SK-N-MC (cell line): ENCODE results near the gene EVC2.
"Not testable (repeated sequence)": the region's sequence is repeated elsewhere in the genome, so short reads cannot be mapped to it uniquely, and the experiment has no call there.

Source experiments
- DNase-seq: peaks from one replicate; pipeline ENCODE4 v3.0.0-alpha.2; 2011; ENCODE audit warnings: low read depth, low spot score
- H3K27ac ChIP-seq: fragments of 200-600 bp; sonication (generic); 2 replicates; pipeline ENCODE4 v1.5.1; 2016; ENCODE audit warnings: mixed run types
- H3K36me3 ChIP-seq: fragments of 200-600 bp; sonication (generic); 2 replicates; pipeline ENCODE4 v1.6.1; 2017; ENCODE audit warnings: antibody characterized with exemption, low read length, mixed read lengths; ENCODE audit not compliant: insufficient read depth
- H3K4me3 ChIP-seq: fragments of 200-600 bp; sonication (generic); 2 replicates; pipeline ENCODE4 v1.5.1; 2016
- H3K9ac ChIP-seq: fragments of 200-600 bp; sonication (generic); 2 replicates; pipeline ENCODE4 v1.8.0; 2017; ENCODE audit warnings: mixed run types, mixed read lengths; ENCODE audit not compliant: insufficient read length
- H3K9me3 ChIP-seq: fragments of 200-600 bp; sonication (generic); 2 replicates; pipeline ENCODE4 v1.6.1; 2017; ENCODE audit warnings: low read depth, mild to moderate bottlenecking, antibody characterized with exemption, low read length, moderate library complexity, mixed read lengths
- EZH2 ChIP-seq: fragments of 200-600 bp; sonication (generic); IDR thresholded peaks from one replicate; pipeline ENCODE4 v1.6.1; 2017; ENCODE audit warnings: antibody characterized with exemption
- FOXP2 ChIP-seq: optimal IDR thresholded peaks from 2 replicates; pipeline ENCODE3; 2011; ENCODE audit warnings: mild to moderate bottlenecking, moderate library complexity; ENCODE audit not compliant: insufficient read depth; ENCODE audit errors: extremely low read length, control extremely low read depth
- POLR2AphosphoS5 ChIP-seq: IDR thresholded peaks from 2 replicates; pipeline ENCODE4 v1.6.1; 2012; ENCODE audit warnings: mild to moderate bottlenecking, low read depth, low read length, borderline replicate concordance

The EVC2 gene

DNA sequence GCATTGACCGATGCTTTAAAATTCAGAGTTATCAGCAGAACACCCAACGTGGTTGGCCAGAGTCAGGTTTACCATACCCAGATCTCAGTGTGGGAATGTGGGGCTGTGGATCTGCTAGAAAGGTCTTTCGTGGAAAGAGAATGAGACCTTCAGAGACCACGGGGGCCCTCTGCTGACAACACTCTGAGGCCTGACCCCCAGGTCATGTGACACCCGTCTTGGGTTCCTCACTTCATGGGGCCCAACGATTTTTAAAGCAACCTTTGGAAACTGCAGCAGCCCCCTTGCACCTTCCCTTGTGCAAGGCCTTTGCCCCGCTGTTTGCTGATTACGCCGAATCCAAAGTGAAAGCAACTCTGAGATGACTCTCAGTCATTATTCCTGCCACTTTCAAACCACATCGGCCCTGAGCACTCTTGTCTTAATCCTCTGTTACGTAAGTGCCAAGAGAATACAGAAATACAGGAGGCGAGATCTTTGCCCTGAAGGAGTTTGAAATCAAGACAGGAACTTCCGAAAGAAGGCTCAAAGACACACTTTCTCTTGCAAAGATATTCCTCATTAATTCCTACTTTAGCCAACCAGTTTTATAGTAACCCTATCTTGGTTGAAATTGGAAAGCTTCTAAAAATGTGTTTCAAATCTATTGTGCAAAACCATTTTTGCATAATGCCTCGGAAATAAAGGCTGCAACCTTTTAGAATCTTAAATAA, 88.3 kb downstream of the EVC2 start:
- no peaks in the 10 kb centered on the region for H3K9me3 ChIP-seq
- no peak overlapping the region for H3K9ac ChIP-seq
- DNase-seq, result peak; percentile 75
- peaks cover 7% of the 10 kb centered on the region; the same call in 1 of the 2 replicates for H3K36me3 ChIP-seq
- TF ChIP-seq POLR2AphosphoS5 (no peak), EZH2 (no peak), FOXP2 (no peak)
- H3K4me3 ChIP-seq, result peak overlapping the region; percentile 65
- peak overlapping the region; percentile 77 for H3K27ac ChIP-seq

DNA sequence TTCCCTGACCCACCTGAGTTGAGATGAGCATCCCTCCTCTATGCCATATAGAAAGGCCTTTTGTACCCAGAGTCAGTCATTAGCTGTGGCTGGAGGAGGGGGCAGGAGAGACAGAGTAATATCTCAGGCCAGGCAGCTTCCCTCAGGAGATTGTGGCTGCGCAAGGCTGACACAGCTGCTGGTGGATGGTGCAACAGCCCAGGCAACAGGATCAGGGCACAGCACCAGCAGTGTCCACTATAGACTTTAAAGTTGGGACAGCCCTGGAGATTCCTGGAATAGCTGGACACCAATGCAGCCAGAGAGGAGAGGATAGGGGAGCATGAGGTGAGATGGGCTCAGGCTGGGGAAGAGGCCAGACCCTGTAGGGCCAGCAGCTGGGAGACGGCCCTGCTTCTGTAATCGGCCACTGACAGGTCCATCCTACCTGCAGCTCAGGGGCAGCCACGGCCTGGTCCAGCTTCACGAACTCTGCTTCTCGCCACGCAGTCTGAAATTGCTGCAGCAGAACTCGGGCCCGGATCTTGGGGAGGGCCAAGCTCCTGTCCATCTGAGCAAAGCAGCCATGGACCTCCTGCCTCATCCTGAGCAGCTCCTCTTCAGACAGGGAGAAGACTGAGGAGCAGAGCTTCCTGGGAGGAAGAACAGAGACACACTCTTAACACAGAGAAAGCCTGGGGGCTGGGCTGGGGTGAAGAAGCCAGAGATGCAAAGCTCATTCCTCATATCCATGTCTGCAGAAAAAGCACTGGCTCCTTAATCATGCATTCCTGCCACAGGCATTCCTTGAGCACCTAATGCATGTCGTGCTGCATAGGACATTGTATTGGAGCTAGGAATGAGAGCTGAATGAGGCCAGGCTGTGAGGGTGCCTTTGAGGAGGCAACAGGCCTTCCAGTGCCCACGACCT, 90.1 kb downstream of the EVC2 start:
- no peak overlapping the region for H3K27ac ChIP-seq
- DNase-seq, result no peak
- no peak overlapping the region for H3K4me3 ChIP-seq
- H3K9me3 ChIP-seq, result no peaks in the 10 kb centered on the region
- TF ChIP-seq FOXP2, result no peak
- TF ChIP-seq EZH2, result no peak
- no peak for TF ChIP-seq POLR2AphosphoS5
- H3K36me3 ChIP-seq, result no peaks in the 10 kb centered on the region; the same call in 1 of the 2 replicates
- no peak overlapping the region for H3K9ac ChIP-seq

DNA sequence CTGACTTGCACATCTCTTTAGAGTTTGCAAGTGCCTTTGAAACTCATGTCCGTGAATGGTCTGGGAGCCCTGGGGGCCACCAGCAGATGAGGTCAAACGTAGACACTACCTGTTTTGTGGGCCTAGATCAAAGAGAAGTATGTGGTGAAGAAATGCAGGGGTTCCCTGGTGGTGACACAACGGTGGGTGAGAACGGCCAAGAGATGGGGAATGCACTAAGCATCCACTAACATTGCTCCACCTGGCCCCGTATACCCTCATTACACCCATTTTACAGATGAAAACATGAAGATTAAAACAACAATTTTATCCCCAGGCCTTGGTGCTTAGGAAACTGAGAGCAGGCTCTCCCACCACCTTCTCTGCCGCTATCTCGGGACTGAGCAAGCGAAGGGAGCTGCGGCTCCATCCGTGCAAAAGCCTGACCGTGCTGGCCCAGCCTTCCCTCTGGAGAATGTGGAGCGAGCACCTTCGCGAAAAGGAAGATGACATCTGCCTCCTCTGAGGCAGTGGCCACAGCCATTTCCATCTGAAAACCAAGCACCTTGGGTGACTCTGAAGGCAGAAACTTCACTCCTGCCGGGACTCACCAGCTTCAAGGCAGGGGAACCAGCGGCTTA, 91.9 kb downstream of the EVC2 start:
- Histone ChIP-seq H3K9ac (no peak overlapping the region), H3K36me3 (no peaks in the 10 kb centered on the region; the same call in 1 of the 2 replicates)
- no peak for DNase-seq

DNA sequence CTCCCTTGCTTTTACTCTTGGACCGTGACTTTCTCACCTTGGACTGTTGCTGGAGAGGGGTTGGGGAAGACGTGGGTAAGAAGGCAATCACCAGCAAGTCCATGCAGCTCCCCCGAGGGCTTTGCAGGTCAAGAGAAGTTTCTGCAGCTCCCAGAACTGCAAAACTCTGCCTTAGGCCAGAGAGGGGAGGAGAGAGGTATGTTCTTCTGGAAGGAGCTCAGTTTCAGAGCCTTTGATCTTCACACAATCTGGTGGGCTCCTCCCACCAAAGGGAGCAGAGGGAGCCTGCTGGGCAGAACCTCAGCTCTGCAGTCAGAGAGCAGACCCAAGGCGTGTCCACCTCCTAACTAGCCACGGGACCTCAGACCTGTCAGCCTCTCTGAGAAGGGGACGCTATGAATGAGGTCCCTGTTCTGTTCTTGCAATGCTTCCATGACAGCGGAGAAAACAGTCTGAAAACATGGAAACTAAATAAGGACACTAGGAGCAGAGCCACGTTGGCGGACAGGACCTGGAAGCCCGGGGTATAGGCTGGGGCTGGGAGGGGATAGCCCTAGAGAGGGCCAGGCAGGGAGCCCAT, 92.8 kb downstream of the EVC2 start:
- no peaks in the 10 kb centered on the region; the same call in 1 of the 2 replicates for H3K36me3 ChIP-seq
- no peak overlapping the region for H3K4me3 ChIP-seq
- H3K9me3 ChIP-seq, result no peaks in the 10 kb centered on the region
- H3K27ac ChIP-seq, result no peak overlapping the region
- DNase-seq, result no peak
- TF ChIP-seq EZH2 (no peak), POLR2AphosphoS5 (no peak), FOXP2 (no peak)
- H3K9ac ChIP-seq, result no peak overlapping the region

More for the DNA sequence above, 91.9 kb downstream of the EVC2 start:
- H3K27ac ChIP-seq, result no peak overlapping the region
- H3K4me3 ChIP-seq, result no peak overlapping the region
- TF ChIP-seq POLR2AphosphoS5, result no peak
- TF ChIP-seq FOXP2, result no peak
- TF ChIP-seq EZH2, result no peak
- no peaks in the 10 kb centered on the region for H3K9me3 ChIP-seq

DNA sequence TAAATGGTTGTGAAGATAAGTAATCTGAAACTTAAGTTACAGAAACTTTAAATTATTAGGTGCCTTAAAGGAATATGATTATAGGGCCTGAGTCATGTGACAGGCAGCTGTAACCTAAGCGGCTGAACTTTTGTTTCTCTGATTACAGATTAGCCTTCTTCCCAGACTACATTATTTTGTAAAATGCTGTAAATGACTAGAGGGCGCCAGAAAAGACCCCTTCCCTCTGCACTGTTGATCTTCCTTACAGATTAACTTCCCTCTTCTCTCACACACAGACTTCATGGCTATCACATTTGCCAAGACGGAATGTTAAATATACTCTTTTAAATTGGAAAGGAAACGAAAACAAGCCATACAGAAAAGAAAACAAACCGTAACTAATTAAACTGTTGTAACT, 96.6 kb downstream of the EVC2 start:
- Histone ChIP-seq H3K9ac (no peak overlapping the region), H3K4me3 (no peak overlapping the region; the same call in 1 of the 2 replicates), H3K36me3 (no peaks in the 10 kb centered on the region), H3K9me3 (no peaks in the 10 kb centered on the region), H3K27ac (peak overlapping the region; percentile 14)
- DNase-seq, result no peak
- TF ChIP-seq POLR2AphosphoS5, result no peak
- no peak for TF ChIP-seq FOXP2

DNA sequence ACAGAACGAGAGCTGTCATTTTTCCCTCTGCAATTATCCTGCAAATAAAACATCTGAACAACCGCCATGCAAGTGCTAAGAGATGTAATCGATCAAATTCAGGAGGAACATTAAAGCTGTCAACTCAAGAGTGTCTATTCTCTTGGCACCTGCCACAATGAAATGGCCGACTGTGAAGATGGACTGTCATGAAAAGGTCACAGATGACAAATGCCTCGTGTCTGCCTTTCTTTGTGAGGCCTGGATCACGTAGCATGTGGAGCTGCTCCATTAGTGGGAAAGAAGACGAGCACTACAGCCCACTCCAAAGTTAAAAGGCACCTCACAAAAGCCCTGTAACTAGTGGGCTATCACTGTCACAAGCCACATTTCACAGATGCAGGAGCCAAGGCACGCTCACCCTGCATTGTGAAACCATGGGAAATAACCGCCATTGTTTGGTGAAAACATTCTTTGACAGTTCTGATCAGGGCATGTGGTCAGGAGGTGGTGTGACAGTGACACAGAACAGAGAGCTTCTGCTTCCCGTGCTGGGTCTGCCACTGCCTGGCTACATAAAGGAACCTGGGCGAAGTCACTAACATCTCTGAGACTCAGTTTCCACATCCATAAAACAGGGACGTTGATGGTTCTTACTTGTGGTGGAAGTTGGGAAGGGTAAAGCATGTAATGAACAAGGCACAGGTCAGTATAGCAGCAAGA, 98.9 kb downstream of the EVC2 start:
- H3K9ac ChIP-seq, result no peak overlapping the region
- DNase-seq, result no peak
- H3K4me3 ChIP-seq, result no peak overlapping the region
- H3K36me3 ChIP-seq, result no peaks in the 10 kb centered on the region
- TF ChIP-seq EZH2 (no peak), POLR2AphosphoS5 (no peak), FOXP2 (no peak)
- no peaks in the 10 kb centered on the region for H3K9me3 ChIP-seq
- H3K27ac ChIP-seq, result no peak overlapping the region

DNA sequence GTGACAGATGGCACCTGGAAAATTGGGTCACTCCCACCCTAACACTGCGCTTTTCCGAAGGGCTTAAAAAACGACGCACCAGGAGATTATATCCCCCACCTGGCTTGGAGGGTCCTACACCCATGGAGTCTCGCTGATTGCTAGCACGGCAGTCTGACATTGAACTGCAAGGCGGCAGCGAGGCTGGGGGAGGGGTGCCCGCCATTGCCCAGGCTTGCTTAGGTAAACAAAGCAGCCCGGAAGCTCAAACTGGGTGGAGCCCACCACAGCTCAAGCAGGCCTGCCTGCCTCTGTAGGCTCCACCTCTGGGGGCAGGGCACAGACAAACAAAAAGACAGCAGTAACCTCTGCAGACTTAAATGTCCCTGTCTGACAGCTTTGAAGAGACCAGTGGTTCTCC, 114.5 kb downstream of the EVC2 start:
- not testable (repeated sequence) for H3K36me3 ChIP-seq, H3K4me3 ChIP-seq, H3K9me3 ChIP-seq, DNase-seq, H3K27ac ChIP-seq, H3K9ac ChIP-seq

DNA sequence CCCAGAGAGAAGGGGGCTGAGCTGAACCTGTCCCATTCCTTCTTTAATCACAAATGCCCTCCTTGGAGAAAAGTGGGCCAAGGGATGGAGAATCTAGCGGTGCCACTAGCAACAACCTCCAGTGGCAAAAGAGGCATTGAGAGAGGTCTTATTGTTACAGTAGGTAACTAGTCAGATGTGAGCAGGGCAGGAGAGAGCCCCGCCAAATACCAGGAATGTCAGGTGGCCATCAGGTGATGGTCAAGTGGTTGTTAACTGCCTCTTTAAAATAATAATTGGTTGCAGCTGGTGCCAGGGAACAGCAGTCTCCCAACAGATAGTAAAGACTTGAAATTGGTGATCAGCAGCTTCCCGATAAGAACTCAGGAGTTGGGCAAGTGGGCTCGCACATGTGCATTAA, 116.1 kb downstream of the EVC2 start:
- DNase-seq, result no peak
- TF ChIP-seq POLR2AphosphoS5 (no peak), FOXP2 (no peak), EZH2 (no peak)
- no peak overlapping the region for H3K27ac ChIP-seq
- H3K36me3 ChIP-seq, result no peaks in the 10 kb centered on the region
- no peaks in the 10 kb centered on the region for H3K9me3 ChIP-seq
- no peak overlapping the region for H3K4me3 ChIP-seq
- H3K9ac ChIP-seq, result no peak overlapping the region
